B cell (primary cell): ENCODE results near the gene USP34. TPM values are rescaled to one million over a fixed set of nuclear protein-coding genes. Genes with fewer than 3 reads are reported as not detected.

Source experiments
- ATAC-seq: fragments of 200-7000 bp; cut with Tn5 transposase; one replicate; pipeline ENCODE4 v1.10.0; 2021; ENCODE audit warnings: low read depth, mild to moderate bottlenecking, moderate number of reproducible peaks, moderate library complexity
- CTCF ChIA-PET: fragments of 350-600 bp; sonication (Branson Sonifier 250); formaldehyde crosslinking; loops from one replicate; lab custom pipeline; 2021; ENCODE audit warnings: antibody characterized with exemption, inconsistent platforms; lab: Charles Lee
- POLR2A ChIA-PET: fragments of 350-600 bp; sonication (Branson Sonifier 250); formaldehyde crosslinking; loops from one replicate; lab custom pipeline; 2021; ENCODE audit warnings: antibody characterized with exemption; lab: Charles Lee
- DNase-seq: peaks from one replicate; pipeline ENCODE4 v3.0.0; 2013
- H2AFZ ChIP-seq: 2 replicates; pipeline ENCODE4 v1.6.1; 2012; ENCODE audit warnings: mild to moderate bottlenecking, low read depth, low read length; ENCODE audit not compliant: insufficient read depth, poor library complexity, severe bottlenecking
- H3K27ac ChIP-seq, 2 donors: 1 replicate in 1 of 2; 2 replicates in 1 of 2; pipeline ENCODE4 v1.5.1; 2012 to 2013; ENCODE audit warnings: low read length in 2 of 2, mild to moderate bottlenecking in 2 of 2, moderate library complexity in 1 of 2
- H3K27me3 ChIP-seq, 4 experiments: fragments of 200-600 bp in 1 of 4; sonication (generic) in 1 of 4; replicated peaks in 1 of 4; 1 replicate in 2 of 4; 2 replicates in 2 of 4; pipeline versions ENCODE4 v1.6.1 to v1.7.0; 2013 to 2016; ENCODE audit warnings: low read length in 3 of 4, mild to moderate bottlenecking in 2 of 4, mixed read lengths in 1 of 4, moderate library complexity in 1 of 4; ENCODE audit not compliant: insufficient read depth in 4 of 4, control insufficient read depth in 3 of 4; ENCODE audit errors: control extremely low read depth in 1 of 4
- H3K36me3 ChIP-seq, 2 experiments: replicated peaks in 1 of 2; 1 replicate in 1 of 2; 2 replicates in 1 of 2; pipeline versions ENCODE4 v1.6.1 to v1.7.1; 2013; ENCODE audit warnings: low read length in 1 of 2; ENCODE audit not compliant: insufficient read depth in 2 of 2, control insufficient read depth in 1 of 2; ENCODE audit errors: control extremely low read depth in 1 of 2, extremely low read depth in 1 of 2
- H3K4me1 ChIP-seq, 2 donors: fragments of 200-600 bp in 1 of 2; sonication (generic) in 1 of 2; 1 replicate in 1 of 2; 2 replicates in 1 of 2; pipeline versions ENCODE4 v1.5.1 to v1.6.1; 2013 to 2017; ENCODE audit warnings: low read length in 2 of 2; ENCODE audit not compliant: control insufficient read depth in 2 of 2, insufficient read depth in 2 of 2
- H3K4me2 ChIP-seq: replicated peaks from 2 replicates; pipeline ENCODE3; 2012; ENCODE audit warnings: mild to moderate bottlenecking, low read depth, low read length; ENCODE audit not compliant: poor library complexity, severe bottlenecking
- H3K4me3 ChIP-seq, 5 experiments: fragments of 200-600 bp in 1 of 5; sonication (generic) in 1 of 5; 1 replicate in 3 of 5; 2 replicates in 2 of 5; pipeline versions ENCODE4 v1.5.1 to v1.7.0; 2011 to 2016; ENCODE audit warnings: low read length in 4 of 5, mild to moderate bottlenecking in 4 of 5, low read depth in 2 of 5, control low read depth in 1 of 5, moderate library complexity in 1 of 5; ENCODE audit not compliant: insufficient read depth in 1 of 5; ENCODE audit errors: control extremely low read depth in 1 of 5, extremely low read depth in 1 of 5
- H3K79me2 ChIP-seq: fragments of 200-600 bp; sonication (generic); one replicate; pipeline ENCODE4 v1.6.0; 2016; ENCODE audit warnings: low read length; ENCODE audit not compliant: control insufficient read depth, insufficient read depth
- H3K9ac ChIP-seq: fragments of 200-600 bp; sonication (generic); 2 replicates; pipeline ENCODE4 v1.6.1; 2017; ENCODE audit warnings: mild to moderate bottlenecking, low read length, moderate library complexity
- H3K9me3 ChIP-seq, 3 donors: one replicate each; pipeline versions ENCODE4 v1.6.1 to v1.7.1; 2013; ENCODE audit warnings: low read length in 2 of 3; ENCODE audit not compliant: control insufficient read depth in 2 of 3, insufficient read depth in 1 of 3; ENCODE audit errors: control extremely low read depth in 1 of 3
- H4K20me1 ChIP-seq: 2 replicates; pipeline ENCODE4 v1.6.0; 2012; ENCODE audit warnings: mild to moderate bottlenecking, low read length; ENCODE audit not compliant: insufficient read depth, control insufficient read depth, poor library complexity, severe bottlenecking
- H3K27ac Mint-ChIP-seq: one replicate; pipeline ENCODE4 v1.8.0; 2021; ENCODE audit warnings: mixed read lengths
- H3K27me3 Mint-ChIP-seq: one replicate; pipeline ENCODE4 v1.8.0; 2021; ENCODE audit warnings: mixed read lengths
- H3K4me1 Mint-ChIP-seq: one replicate; pipeline ENCODE4 v1.8.0; 2021; ENCODE audit warnings: mixed read lengths
- H3K4me3 Mint-ChIP-seq: one replicate; pipeline ENCODE4 v1.8.0; 2021; ENCODE audit warnings: mixed read lengths
- H3K9me3 Mint-ChIP-seq: one replicate; pipeline ENCODE4 v1.8.0; 2022; ENCODE audit warnings: mixed read lengths; ENCODE audit not compliant: insufficient read depth
- CTCF ChIP-seq: fragments of 200-600 bp; IDR thresholded peaks from one replicate; pipeline ENCODE4 v1.8.0; 2022; ENCODE audit warnings: antibody characterized with exemption, mild to moderate bottlenecking
- EZH2 ChIP-seq: IDR thresholded peaks from 2 replicates; pipeline ENCODE4 v1.6.1; 2012; ENCODE audit warnings: borderline replicate concordance, low read depth, mild to moderate bottlenecking, moderate library complexity, low read length; ENCODE audit not compliant: insufficient read depth, poor library complexity, severe bottlenecking
- WGBS: methylation state at CpG from one replicate; pipeline ENCODE4 v1.1.5; 2013; ENCODE audit warnings: missing lambda C conversion rate; ENCODE audit not compliant: insufficient coverage; 5-methylcytosine and 5-hydroxymethylcytosine counted together
- intact Hi-C: fragments of 100-400 bp; cut with micrococcal nuclease; formaldehyde crosslinking; loops from one replicate; pipeline ENCODE4 v1.10.0; 2022
- polyA plus RNA-seq: library from polyadenylated mRNA; depleted of rRNA; stranded (reverse); fragments of >200 nt; gene quantifications from 2 replicates; pipeline ENCODE4 v1.2.3, GENCODE V29; 2012
- total RNA-seq, 2 donors: library from RNA; stranded (reverse); fragments of 120-200 nt in 1 of 2; gene quantifications; 1 replicate in 1 of 2; 2 replicates in 1 of 2; pipeline versions ENCODE4 v1.2.3 to v1.2.4, GENCODE V29; 2013 to 2022

The USP34 gene
- total and polyA plus RNA-seq, 2 donors (not counting 1 experiment from before 2014, with no cell fraction given), result 70.3 to 311 TPM

DNA sequence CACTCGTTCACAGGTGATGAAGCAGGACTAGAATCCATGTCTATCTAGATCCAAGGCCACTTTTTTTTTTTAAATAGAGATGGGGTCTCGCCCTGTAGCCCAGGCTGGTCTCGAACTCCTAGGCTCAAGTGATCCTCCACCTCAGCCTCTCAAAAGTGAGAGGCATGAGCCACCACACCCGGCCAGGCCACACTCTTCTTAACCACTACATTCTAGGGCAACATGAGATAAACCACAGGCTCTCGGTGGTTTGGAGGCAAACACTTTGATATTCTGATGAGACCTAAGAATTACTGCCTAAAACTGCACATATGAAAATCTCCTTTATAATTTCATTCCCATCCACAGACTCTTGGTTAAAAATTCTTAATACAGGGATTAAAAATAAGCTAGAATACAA is 51.8 kb downstream of the USP34 start:
- TF ChIP-seq EZH2, result no peak
- TF ChIP-seq CTCF, result no peak
- Histone ChIP-seq H3K27me3 (no peaks in the 10 kb centered on the region), H4K20me1 (peaks cover 13% of the 10 kb centered on the region), H3K4me3 (no peak overlapping the region), H2AFZ (no peak overlapping the region), H3K4me2 (peak overlapping the region; percentile 8), H3K27ac (peak overlapping the region in 1 of 2 donors; percentile 10), H3K9me3 (no peaks in the 10 kb centered on the region), H3K9ac (no peak overlapping the region), H3K79me2 (peaks cover 88% of the 10 kb centered on the region), H3K36me3 (peaks cover 1 to 9% of the 10 kb centered on the region in 2 experiments), H3K4me1 (peaks cover 35 to 46% of the 10 kb centered on the region in 2 donors)
- ChIA-PET POLR2A (interaction anchor here (0.8 kb wide), 1 partner anchor 15 kb away, joined by 3 read pairs; no protein-coding TSS in a partner anchor), CTCF (interaction anchor here (0.9 to 2.5 kb wide), 3 partner anchors 7 to 240 kb away, joined by 3 to 11 read pairs (median 3); no protein-coding TSS in a partner anchor)
- H3K4me3 Mint-ChIP-seq, result no peak overlapping the region
- H3K4me1 Mint-ChIP-seq, result peaks cover 61% of the 10 kb centered on the region
- H3K27ac Mint-ChIP-seq, result no peak overlapping the region
- 79% methylated on average over 3 of the region's 5 CpGs for WGBS
- H3K27me3 Mint-ChIP-seq, result no peaks in the 10 kb centered on the region
- no peak for ATAC-seq
- DNase-seq, result no peak
- intact Hi-C loops, result loop anchor here (2.0 kb wide), 1 partner anchor 14 kb away; no protein-coding TSS in a partner anchor
- H3K9me3 Mint-ChIP-seq, result no peaks in the 10 kb centered on the region

GRCh38 chr2:61416871-61417645 is 53.8 kb downstream of the USP34 start:
- Histone ChIP-seq H3K9me3 (no peaks in the 10 kb centered on the region), H4K20me1 (peaks cover 13% of the 10 kb centered on the region), H3K27ac (no peak overlapping the region), H3K4me1 (peaks cover 25 to 29% of the 10 kb centered on the region in 2 donors), H3K4me2 (no peak overlapping the region), H3K4me3 (no peak overlapping the region), H3K9ac (no peak overlapping the region), H2AFZ (no peak overlapping the region), H3K27me3 (no peaks in the 10 kb centered on the region), H3K36me3 (peaks cover 1 to 9% of the 10 kb centered on the region in 2 experiments), H3K79me2 (peaks cover 77% of the 10 kb centered on the region)
- H3K9me3 Mint-ChIP-seq, result no peaks in the 10 kb centered on the region
- intact Hi-C loops, result no loop called here
- DNase-seq (no peak), ATAC-seq (no peak)
- 98% methylated on average over 8 of the region's 9 CpGs for WGBS
- CTCF ChIA-PET, result interaction anchor here (1.3 to 2.5 kb wide), 3 partner anchors 9 to 63 kb away, joined by 3 to 12 read pairs (median 11); no protein-coding TSS in a partner anchor
- H3K4me3 Mint-ChIP-seq, result no peak overlapping the region
- peaks cover 41% of the 10 kb centered on the region for H3K4me1 Mint-ChIP-seq
- no peak overlapping the region for H3K27ac Mint-ChIP-seq
- H3K27me3 Mint-ChIP-seq, result no peaks in the 10 kb centered on the region
- POLR2A ChIA-PET, result interaction anchor here (0.7 to 1.2 kb wide), 3 partner anchors 119 to 331 kb away, joined by 3 to 8 read pairs (median 3); no protein-coding TSS in a partner anchor
- TF ChIP-seq CTCF (no peak), EZH2 (no peak)
